HG03039 (cell line): ENCODE measurements around the gene PROC.
"Not testable (repeated sequence)": the region's sequence is repeated elsewhere in the genome, so short reads cannot be mapped to it uniquely, and the experiment has no call there.

Source experiments
- ATAC-seq: cut with Tn5 transposase; IDR thresholded peaks from one replicate; pipeline ENCODE4 v1.9.1; 2021; ENCODE audit warnings: mild to moderate bottlenecking, moderate library complexity; ENCODE audit not compliant: unreplicated experiment

The PROC gene

DNA sequence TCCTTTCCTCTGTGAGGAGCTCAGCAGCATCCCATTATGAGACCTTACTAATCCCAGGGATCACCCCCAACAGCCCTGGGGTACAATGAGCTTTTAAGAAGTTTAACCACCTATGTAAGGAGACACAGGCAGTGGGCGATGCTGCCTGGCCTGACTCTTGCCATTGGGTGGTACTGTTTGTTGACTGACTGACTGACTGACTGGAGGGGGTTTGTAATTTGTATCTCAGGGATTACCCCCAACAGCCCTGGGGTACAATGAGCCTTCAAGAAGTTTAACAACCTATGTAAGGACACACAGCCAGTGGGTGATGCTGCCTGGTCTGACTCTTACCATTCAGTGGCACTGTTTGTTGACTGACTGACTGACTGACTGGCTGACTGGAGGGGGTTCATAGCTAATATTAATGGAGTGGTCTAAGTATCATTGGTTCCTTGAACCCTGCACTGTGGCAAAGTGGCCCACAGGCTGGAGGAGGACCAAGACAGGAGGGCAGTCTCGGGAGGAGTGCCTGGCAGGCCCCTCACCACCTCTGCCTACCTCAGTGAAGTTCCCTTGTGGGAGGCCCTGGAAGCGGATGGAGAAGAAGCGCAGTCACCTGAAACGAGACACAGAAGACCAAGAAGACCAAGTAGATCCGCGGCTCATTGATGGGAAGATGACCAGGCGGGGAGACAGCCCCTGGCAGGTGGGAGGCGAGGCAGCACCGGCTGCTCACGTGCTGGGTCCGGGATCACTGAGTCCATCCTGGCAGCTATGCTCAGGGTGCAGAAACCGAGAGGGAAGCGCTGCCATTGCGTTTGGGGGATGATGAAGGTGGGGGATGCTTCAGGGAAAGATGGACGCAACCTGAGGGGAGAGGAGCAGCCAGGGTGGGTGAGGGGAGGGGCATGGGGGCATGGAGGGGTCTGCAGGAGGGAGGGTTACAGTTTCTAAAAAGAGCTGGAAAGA lies 7.6 kb downstream of the PROC start:
- ATAC-seq, result no peak

DNA sequence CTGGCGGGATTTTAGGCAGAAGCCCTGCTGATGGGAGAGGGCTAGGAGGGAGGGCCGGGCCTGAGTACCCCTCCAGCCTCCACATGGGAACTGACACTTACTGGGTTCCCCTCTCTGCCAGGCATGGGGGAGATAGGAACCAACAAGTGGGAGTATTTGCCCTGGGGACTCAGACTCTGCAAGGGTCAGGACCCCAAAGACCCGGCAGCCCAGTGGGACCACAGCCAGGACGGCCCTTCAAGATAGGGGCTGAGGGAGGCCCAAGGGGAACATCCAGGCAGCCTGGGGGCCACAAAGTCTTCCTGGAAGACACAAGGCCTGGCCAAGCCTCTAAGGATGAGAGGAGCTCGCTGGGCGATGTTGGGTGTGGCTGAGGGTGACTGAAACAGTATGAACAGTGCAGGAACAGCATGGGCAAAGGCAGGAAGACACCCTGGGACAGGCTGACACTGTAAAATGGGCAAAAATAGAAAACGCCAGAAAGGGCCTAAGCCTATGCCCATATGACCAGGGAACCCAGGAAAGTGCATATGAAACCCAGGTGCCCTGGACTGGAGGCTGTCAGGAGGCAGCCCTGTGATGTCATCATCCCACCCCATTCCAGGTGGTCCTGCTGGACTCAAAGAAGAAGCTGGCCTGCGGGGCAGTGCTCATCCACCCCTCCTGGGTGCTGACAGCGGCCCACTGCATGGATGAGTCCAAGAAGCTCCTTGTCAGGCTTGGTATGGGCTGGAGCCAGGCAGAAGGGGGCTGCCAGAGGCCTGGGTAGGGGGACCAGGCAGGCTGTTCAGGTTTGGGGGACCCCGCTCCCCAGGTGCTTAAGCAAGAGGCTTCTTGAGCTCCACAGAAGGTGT lies 8.5 kb downstream of the PROC start:
- ATAC-seq, result no peak

DNA sequence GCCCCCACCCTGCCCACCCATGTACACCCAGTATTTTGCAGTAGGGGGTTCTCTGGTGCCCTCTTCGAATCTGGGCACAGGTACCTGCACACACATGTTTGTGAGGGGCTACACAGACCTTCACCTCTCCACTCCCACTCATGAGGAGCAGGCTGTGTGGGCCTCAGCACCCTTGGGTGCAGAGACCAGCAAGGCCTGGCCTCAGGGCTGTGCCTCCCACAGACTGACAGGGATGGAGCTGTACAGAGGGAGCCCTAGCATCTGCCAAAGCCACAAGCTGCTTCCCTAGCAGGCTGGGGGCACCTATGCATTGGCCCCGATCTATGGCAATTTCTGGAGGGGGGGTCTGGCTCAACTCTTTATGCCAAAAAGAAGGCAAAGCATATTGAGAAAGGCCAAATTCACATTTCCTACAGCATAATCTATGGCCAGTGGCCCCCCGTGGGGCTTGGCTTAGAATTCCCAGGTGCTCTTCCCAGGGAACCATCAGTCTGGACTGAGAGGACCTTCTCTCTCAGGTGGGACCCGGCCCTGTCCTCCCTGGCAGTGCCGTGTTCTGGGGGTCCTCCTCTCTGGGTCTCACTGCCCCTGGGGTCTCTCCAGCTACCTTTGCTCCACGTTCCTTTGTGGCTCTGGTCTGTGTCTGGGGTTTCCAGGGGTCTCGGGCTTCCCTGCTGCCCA lies 9.3 kb downstream of the PROC start:
- no peak for ATAC-seq

DNA sequence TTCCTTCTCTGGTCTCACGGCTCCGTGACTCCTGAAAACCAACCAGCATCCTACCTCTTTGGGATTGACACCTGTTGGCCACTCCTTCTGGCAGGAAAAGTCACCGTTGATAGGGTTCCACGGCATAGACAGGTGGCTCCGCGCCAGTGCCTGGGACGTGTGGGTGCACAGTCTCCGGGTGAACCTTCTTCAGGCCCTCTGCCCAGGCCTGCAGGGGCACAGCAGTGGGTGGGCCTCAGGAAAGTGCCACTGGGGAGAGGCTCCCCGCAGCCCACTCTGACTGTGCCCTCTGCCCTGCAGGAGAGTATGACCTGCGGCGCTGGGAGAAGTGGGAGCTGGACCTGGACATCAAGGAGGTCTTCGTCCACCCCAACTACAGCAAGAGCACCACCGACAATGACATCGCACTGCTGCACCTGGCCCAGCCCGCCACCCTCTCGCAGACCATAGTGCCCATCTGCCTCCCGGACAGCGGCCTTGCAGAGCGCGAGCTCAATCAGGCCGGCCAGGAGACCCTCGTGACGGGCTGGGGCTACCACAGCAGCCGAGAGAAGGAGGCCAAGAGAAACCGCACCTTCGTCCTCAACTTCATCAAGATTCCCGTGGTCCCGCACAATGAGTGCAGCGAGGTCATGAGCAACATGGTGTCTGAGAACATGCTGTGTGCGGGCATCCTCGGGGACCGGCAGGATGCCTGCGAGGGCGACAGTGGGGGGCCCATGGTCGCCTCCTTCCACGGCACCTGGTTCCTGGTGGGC lies 10.0 kb downstream of the PROC start:
- ATAC-seq, result no peak

DNA sequence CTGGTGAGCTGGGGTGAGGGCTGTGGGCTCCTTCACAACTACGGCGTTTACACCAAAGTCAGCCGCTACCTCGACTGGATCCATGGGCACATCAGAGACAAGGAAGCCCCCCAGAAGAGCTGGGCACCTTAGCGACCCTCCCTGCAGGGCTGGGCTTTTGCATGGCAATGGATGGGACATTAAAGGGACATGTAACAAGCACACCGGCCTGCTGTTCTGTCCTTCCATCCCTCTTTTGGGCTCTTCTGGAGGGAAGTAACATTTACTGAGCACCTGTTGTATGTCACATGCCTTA lies 10.5 kb downstream of the PROC start:
- no peak for ATAC-seq

DNA sequence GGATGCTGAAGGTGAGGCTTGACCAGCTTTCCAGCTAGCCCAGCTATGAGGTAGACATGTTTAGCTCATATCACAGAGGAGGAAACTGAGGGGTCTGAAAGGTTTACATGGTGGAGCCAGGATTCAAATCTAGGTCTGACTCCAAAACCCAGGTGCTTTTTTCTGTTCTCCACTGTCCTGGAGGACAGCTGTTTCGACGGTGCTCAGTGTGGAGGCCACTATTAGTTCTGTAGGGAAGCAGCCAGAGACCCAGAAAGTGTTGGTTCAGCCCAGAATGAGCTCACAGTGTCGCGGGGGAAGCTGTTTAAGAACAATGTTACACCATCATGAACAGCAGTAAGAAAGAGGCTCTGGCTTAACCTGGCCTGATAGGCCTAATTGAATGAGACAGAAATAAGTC lies 11.1 kb downstream of the PROC start:
- ATAC-seq, result no peak

DNA sequence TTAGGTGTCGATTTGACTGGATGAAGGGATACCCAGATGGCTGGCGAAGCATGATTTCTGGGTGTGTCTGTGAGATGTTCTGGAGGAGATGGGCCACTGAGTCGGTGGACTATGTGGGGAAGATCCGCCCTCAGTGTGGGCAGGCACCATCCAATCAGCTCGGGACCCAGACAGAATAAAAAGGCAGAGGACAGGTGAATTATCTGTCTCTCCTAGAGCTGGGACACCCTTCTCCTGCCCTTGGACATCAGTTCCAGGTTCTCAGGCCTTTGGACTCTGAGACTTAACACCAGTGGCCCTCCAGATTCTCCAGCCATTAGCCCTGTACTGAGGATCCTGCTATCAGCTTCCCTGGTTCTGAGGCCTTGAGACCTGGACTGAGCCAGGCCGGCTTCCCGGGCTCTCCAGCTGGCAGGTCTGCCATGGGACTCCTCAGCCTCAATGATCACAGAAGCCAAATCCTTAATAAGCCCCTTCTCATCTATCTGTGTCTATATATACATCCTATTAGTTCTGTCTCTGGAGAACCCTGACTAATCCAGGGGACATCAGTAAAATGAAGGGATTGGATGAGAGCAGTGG lies 11.7 kb downstream of the PROC start:
- no peak for ATAC-seq

DNA sequence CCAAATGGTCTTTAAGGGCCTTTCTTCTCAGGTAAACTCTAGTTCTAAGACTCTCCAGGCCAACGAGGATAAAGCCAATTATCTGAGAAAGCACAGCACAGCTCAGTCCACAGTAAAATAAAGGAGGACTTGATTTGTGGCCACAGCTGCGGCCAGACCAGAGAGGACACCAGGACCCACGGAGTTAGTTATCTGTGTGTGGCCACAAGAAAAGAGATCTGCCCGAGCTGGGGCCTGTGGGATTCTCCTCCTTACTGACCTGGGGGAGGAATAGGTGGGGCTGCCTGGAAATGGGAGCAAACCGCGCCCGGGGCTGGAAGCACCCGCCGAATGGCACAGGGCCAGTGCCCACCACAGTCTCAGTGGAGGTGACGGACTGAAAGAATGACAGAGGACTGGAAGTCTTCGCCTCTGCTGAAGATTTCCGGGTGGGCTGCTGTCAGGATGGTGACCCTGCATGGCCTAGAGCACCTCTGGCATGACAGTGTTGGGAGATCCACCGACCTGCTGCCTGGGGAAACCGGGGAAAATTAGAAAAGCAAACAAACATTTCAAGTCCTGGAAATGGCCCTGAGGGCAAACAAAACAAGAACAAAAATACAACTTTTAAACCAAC lies 13.3 kb downstream of the PROC start:
- no peak for ATAC-seq

DNA sequence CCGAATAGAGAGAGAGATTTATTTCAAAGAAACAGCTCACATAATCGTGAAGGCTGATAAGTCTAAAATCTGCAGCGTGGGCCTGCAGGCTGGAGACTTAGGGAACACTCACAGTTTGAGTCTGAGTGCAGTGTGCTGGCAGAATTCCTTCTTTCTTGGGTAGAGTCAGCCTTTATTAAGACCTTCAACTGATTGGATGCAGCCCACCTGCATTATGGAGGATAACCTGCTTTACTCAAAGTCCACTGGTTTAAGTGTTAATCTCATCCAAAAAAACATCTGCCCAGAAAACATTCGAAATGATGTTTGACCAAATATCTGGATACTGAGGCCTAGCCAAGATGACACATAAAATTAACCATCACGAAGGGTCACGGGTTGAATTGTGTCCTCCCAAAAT lies 16.3 kb downstream of the PROC start:
- no peak for ATAC-seq

DNA sequence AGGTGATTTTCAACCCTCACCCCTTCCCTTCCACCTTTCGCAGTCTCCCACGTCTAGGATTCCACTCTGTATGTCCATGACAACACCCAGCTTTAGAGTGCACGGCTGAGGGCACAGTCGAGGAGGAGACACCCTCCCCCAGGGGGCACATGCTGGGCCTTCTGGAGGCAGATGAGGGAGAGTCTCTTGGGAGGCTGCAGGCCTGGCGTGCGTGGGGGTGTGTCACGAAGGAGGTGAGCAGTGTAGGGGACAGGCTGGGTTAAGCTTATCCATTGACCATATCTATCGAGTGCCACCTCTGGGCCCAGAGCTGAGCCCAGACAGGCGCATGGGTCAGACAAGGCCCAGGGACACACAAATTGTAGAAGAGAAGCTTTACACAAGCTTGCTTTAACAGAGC lies 18.8 kb downstream of the PROC start:
- ATAC-seq, result no peak

DNA sequence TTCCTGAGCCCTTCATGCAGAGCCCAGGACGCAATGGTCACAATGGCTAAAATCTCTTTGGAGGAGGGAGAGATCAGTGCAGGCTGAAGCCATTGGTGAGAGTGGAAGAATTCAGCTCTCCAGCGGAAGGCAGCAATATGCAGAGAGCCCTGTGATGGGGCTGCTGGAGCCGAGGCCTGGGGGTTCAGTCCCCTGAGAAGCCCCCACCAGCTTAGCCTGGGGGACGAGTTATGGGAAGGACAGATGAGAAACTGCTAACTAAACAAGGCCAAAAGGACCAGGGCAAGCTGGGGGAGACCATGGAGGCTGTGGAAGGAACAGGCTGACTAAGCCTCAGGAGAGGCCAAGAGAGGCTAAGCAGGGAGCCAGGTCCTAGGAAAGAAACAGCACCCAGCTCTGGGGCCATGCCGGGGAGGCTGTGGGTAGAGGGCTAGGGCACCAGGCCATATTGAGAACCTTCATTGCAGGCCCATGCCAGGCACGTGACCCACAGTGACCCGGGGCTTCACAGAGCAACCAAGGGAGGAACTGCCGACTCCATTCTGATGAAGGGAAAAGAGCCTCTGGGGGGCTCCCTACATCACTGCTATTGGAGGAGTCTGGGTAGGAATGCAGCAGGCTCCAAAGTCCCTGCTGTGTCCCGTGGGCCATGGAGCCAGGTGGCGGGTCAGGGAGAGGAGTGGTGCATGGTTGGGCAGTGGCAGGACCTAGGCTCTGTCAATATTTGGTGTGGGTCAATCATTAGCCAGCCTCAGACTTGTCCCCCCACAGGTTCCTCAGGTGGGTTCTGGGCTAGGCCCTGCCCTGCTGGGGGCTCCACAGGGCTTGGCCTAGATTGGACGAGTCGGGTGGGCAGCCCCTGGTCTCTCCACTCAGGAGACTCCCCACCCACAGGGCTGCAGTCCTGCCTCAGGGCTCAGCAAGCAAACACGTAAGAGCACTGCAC lies 19.8 kb downstream of the PROC start:
- no peak for ATAC-seq

DNA sequence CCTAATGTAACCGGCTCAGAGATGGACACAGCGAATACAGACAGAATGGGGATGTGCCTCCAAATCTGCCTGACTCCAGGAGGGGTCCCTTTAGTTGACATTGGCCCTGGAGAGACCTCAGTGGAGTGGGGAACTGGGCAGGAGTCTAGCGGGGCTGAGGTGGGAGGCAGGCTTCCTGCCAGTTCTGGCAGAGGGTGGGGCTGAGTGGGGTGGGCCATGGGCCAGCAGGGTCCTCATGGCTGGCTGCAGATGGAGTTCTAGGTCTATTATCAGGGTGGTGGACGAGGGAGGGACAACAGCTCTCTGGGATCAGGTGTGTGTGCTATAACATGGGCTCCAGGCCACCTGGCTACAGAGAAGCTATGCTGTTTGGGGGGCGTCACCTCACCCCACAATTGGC lies 21.1 kb downstream of the PROC start:
- ATAC-seq, result no peak

DNA sequence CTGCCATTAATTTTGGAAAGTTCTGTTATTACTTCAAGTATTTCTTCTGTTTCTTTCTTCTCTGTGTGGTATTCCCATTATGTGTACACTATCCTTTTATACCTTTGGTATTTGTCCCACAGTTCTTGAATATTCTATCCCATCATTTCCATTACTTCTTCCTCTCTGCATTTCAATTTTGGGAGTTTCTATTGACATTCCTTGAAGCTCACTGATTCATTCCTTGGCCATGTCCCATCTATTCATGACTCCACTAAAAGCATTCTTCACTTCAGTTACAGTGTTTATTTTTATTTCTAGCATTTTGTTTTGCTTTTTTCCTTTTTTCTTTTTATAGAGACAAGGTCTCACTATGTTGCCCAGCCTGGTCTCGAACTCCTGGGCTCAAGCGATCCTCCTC lies 30.3 kb downstream of the PROC start:
- no peak for ATAC-seq

DNA sequence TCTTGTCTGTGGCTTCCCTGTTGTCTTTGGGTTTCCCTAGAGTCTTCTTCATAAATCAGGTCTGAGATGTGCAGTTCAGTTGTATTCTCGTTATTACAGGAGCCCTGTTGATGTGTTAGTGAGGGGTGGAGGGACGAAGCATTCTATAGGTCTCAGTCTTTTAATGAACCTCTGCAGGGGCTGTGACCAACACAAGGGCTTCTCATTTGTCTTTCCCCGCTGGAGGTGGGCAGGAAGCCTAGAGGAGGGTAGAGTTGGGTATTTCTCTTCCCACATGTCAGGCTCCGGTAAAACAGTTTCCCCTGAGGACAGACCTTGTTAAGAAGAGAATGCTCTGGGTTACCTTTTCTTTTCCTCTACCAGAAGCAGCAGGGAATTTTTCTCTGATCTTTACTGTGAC lies 31.2 kb downstream of the PROC start:
- ATAC-seq, result no peak

DNA sequence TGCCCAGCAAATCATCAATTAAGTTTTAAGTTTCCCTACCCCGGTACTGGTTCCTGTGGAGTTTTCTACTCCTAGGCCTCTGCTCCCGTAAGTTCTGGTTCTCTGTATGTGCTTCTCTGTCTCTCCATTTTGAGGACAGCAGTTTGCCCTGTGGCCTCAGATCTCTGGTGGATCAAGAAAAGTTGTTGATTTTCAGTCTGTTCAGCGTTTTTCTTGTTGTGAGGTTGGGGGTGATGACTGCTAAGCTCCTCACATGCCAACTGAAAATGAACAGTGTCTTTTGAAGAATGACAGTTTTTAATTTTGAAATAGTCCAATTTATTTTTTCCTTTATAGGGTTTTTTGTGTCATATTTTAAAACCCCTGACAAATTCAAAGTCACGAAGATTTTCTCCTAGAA lies 31.7 kb downstream of the PROC start:
- no peak for ATAC-seq

DNA sequence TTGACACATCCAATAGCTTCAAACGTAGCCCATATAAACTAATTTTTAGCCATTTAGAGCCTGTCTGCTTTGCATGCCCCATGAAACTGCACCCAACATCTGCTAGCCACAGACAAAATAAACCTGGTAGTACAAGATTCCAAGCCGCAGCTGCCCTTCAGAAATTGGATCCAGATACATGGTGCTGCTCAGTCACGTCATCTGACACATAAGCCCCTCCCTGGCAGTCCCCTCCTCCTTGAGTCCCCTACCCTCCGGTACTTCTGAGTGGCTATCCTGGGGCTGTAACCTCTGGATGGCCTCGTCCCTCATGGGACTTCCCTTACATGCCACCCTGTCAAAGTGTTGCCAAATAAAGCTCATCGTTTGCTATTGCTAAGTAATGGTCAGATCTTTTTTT lies 33.8 kb downstream of the PROC start:
- ATAC-seq, result no peak

DNA sequence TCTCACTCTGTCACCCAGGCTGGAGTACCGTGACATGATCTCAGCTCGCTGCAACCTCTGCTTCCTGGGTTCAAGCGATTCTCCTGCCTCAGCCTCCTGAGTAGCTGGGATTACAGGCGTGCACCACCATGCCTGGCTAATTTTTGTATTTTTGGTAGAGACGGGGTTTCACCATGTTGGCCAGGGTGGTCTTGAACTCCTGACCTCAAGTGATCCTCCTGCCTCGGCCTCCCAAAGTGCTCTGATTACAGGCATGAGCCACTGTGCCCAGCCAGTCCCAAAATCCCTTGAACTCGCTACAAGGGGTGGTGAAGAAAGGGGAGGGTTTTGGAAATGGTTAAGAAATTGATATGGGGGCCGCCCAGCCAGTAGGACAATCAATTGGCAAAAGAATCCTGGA lies 34.2 kb downstream of the PROC start:
- ATAC-seq, result not testable (repeated sequence)

DNA sequence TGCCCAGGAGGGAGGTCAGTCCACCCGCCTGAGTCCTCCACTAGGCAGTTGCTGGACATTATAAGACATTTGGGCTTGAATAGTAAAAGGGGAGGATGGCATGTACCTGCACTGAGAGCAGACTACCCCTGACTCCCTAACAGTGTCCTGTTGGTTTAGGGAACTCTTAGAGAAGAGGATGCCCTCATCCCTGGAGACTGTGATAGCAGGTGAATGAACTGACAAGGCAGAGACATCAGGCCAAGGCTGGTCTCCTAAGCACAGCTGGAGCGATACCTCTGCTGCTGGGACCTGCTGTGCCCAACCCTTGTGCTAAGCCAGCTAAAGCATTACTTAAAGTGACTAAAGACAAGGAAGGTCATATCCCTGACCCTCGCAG lies 34.8 kb downstream of the PROC start:
- no peak for ATAC-seq
